K562 (cell line): Measurements from ENCODE around the gene TUBA3C.

Experiments
- CTCF ChIP-seq, 3 experiments: IDR thresholded peaks in 2 of 3; conservative IDR thresholded peaks in 1 of 3; 2 replicates each; pipeline ENCODE4 v1.5.1; 2011 to 2012; ENCODE audit warnings: low read length in 3 of 3, mild to moderate bottlenecking in 3 of 3, control low read depth in 2 of 3, improper control_type of control experiment in 1 of 3, inconsistent platforms in 1 of 3, low read depth in 1 of 3, mixed read lengths in 1 of 3, moderate library complexity in 1 of 3; ENCODE audit not compliant: insufficient read depth in 2 of 3
- FOS ChIP-seq: IDR thresholded peaks from 3 replicates; pipeline ENCODE4 v1.6.1; 2011; ENCODE audit not compliant: insufficient read length; ENCODE audit errors: extremely low read depth
- IRF2 ChIP-seq: sonication (generic); formaldehyde crosslinking; IDR thresholded peaks from 2 replicates; pipeline ENCODE4 v1.8.1; 2022; ENCODE audit warnings: mild to moderate bottlenecking, missing genetic modification reagents
- NRF1 ChIP-seq, 2 experiments: fragments of 450-650 bp; IDR thresholded peaks in 1 of 2; conservative IDR thresholded peaks in 1 of 2; 2 replicates each; pipeline ENCODE4 v1.6.1; 2014; ENCODE audit warnings: mild to moderate bottlenecking in 2 of 2
- POLR2G ChIP-seq: fragments of 200-400 bp; formaldehyde crosslinking; IDR thresholded peaks from 2 replicates; pipeline ENCODE4 v1.6.1; 2017; ENCODE audit warnings: low read depth, mild to moderate bottlenecking, antibody characterized with exemption, low read length, moderate library complexity
- RBM22 ChIP-seq: fragments of 200-400 bp; formaldehyde crosslinking; IDR thresholded peaks from 2 replicates; pipeline ENCODE4 v1.6.1; 2018; ENCODE audit warnings: low read length, low read depth; ENCODE audit not compliant: poor library complexity, severe bottlenecking
- RNF2 ChIP-seq: sonication (generic); IDR thresholded peaks from 2 replicates; pipeline ENCODE4 v1.6.1; 2016
- SRSF3 ChIP-seq: fragments of 200-400 bp; formaldehyde crosslinking; IDR thresholded peaks from 2 replicates; pipeline ENCODE4 v1.6.1; 2016; ENCODE audit warnings: mild to moderate bottlenecking, low read length, moderate library complexity; ENCODE audit not compliant: insufficient read depth
- ZKSCAN8 ChIP-seq: fragments of 200-800 bp; sonication (Bioruptor generic); IDR thresholded peaks from 2 replicates; pipeline ENCODE4 v1.6.1; 2016; ENCODE audit warnings: missing genetic modification characterization, missing compliant biosample characterization
- ZNF12 ChIP-seq: sonication (generic); formaldehyde crosslinking; IDR thresholded peaks from 2 replicates; pipeline ENCODE4 v1.4.0; 2020; ENCODE audit warnings: mild to moderate bottlenecking, missing genetic modification reagents
- ZNF274 ChIP-seq: IDR thresholded peaks from 2 replicates; pipeline ENCODE4 v1.6.1; 2011; ENCODE audit warnings: low read depth, mild to moderate bottlenecking, low read length, moderate library complexity, borderline replicate concordance
- ZSCAN29 ChIP-seq: fragments of 450-650 bp; IDR thresholded peaks from 2 replicates; pipeline ENCODE4 v1.6.1; 2017
- TF ChIP-seq, protein P1 (sequence below): sonication (generic); formaldehyde crosslinking; IDR thresholded peaks from 2 replicates; pipeline ENCODE4 v1.4.0; 2020; ENCODE audit warnings: mild to moderate bottlenecking, missing genetic modification reagents
- TF ChIP-seq, protein P2 (sequence below): sonication (generic); formaldehyde crosslinking; IDR thresholded peaks from 2 replicates; pipeline ENCODE4 v1.9.0; 2022; ENCODE audit warnings: mild to moderate bottlenecking, missing genetic modification reagents

DNA sequence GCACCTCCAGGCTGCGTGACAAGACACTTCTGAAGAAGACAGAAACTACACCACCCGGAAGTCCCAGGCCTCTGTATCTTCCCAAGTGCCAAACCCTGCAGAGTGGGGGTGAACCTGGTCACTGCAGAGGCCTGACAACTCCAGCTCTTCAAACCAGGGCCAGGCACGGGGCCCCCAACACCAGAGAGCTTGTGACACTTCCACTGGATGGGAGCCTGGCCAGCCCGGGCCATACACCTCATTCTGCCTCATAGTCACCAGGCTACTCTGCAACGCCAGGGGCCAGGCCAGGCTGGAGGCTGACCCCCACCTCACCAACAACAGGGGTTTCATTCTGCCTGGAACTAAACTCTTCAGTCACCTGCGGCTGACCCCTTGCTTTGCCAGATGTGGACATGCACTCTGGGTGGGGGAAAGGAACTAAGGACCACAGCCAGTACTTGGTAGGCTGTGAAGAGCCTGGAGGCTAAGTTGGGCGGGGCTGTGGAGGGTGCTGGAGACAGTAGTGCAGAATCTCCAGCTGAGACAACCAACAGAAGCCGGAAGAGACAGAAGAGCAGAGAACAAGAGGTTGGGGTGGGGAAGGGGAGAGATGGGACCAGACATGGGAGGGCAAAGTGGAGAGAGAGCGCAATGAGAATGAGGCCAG lies 23.0 kb downstream of the TUBA3C start:
- TF ChIP-seq SRSF3 (no peak), ZSCAN29 (no peak), FOS (no peak), CTCF (IDR thresholded peaks at IDR 0.05 in 2 of 3, conservative IDR thresholded peaks at IDR 0.05 in 1 of 3; ENCODE audit: insufficient read depth in 2 of 3, low read depth in 1 of 3, low read length in 3 of 3) (no peak), RBM22 (no peak), ZNF274 (no peak), RNF2 (no peak), IRF2 (CRISPR knock-in tag) (no peak), ZKSCAN8 (CRISPR knock-in tag) (no peak), NRF1 (conservative IDR thresholded peaks at IDR 0.05 in 1 of 2, IDR thresholded peaks at IDR 0.05 in 1 of 2) (no peak), POLR2G (no peak), ZNF12 (no peak)
- TF ChIP-seq, protein P1, sequence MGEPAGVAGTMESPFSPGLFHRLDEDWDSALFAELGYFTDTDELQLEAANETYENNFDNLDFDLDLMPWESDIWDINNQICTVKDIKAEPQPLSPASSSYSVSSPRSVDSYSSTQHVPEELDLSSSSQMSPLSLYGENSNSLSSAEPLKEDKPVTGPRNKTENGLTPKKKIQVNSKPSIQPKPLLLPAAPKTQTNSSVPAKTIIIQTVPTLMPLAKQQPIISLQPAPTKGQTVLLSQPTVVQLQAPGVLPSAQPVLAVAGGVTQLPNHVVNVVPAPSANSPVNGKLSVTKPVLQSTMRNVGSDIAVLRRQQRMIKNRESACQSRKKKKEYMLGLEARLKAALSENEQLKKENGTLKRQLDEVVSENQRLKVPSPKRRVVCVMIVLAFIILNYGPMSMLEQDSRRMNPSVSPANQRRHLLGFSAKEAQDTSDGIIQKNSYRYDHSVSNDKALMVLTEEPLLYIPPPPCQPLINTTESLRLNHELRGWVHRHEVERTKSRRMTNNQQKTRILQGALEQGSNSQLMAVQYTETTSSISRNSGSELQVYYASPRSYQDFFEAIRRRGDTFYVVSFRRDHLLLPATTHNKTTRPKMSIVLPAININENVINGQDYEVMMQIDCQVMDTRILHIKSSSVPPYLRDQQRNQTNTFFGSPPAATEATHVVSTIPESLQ (CRISPR knock-in tag), result no peak
- TF ChIP-seq, protein P2, sequence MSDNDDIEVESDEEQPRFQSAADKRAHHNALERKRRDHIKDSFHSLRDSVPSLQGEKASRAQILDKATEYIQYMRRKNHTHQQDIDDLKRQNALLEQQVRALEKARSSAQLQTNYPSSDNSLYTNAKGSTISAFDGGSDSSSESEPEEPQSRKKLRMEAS (CRISPR knock-in tag), result no peak
